ENCODE data around the gene PTPRN2. TPM values are rescaled to one million over a fixed set of nuclear protein-coding genes. Genes with fewer than 3 reads are reported as not detected.
"Not testable (repeated sequence)": the region's sequence is repeated elsewhere in the genome, so short reads cannot be mapped to it uniquely, and the experiment has no call there.

The PTPRN2 gene
- total RNA-seq, 1 donor from 2014 or later: 1.2 TPM

GRCh38 chr7:158516524-158516923 lies 71.1 kb downstream of the PTPRN2 start:
- no peak for DNase-seq (ENCODE audit: low read depth)

- no peak for DNase-seq (ENCODE audit: low read depth)
Observed at GRCh38 chr7:158512869-158513268, 74.8 kb downstream of the PTPRN2 start.

- no peak for DNase-seq (ENCODE audit: low read depth)
Observed at GRCh38 chr7:158512042-158512441, 75.6 kb downstream of the PTPRN2 start.

- no peak for DNase-seq (ENCODE audit: low read depth)
Observed at GRCh38 chr7:158508802-158509385, 78.7 kb downstream of the PTPRN2 start.

- not testable (repeated sequence) for DNase-seq (ENCODE audit: low read depth)
Observed at GRCh38 chr7:158508321-158508720, 79.3 kb downstream of the PTPRN2 start.

GRCh38 chr7:158507917-158508316 lies 79.7 kb downstream of the PTPRN2 start:
- DNase-seq (ENCODE audit: low read depth): no peak

- DNase-seq (ENCODE audit: low read depth): not testable (repeated sequence)
Observed at GRCh38 chr7:158507175-158507574, 80.4 kb downstream of the PTPRN2 start.

GRCh38 chr7:158506626-158507025 lies 81.0 kb downstream of the PTPRN2 start:
- DNase-seq (ENCODE audit: low read depth): no peak

- DNase-seq (ENCODE audit: low read depth): no peak
Observed at GRCh38 chr7:158505683-158506082, 81.9 kb downstream of the PTPRN2 start.

GRCh38 chr7:158502068-158502750 lies 85.4 kb downstream of the PTPRN2 start:
- DNase-seq (ENCODE audit: low read depth): no peak

GRCh38 chr7:158501393-158502067 lies 86.1 kb downstream of the PTPRN2 start:
- DNase-seq (ENCODE audit: low read depth): no peak

- no peak for DNase-seq (ENCODE audit: low read depth)
Observed at GRCh38 chr7:158500651-158501052, 87.0 kb downstream of the PTPRN2 start.

GRCh38 chr7:158499082-158499455 lies 88.6 kb downstream of the PTPRN2 start:
- no peak for DNase-seq (ENCODE audit: low read depth)

- DNase-seq (ENCODE audit: low read depth): no peak
Observed at GRCh38 chr7:158498443-158499081, 89.1 kb downstream of the PTPRN2 start.

- no peak for DNase-seq (ENCODE audit: low read depth)
Observed at GRCh38 chr7:158497627-158498026, 90.0 kb downstream of the PTPRN2 start.

- DNase-seq (ENCODE audit: low read depth): no peak
Observed at GRCh38 chr7:158495786-158496185, 91.8 kb downstream of the PTPRN2 start.

GRCh38 chr7:158495216-158495615 lies 92.4 kb downstream of the PTPRN2 start:
- DNase-seq (ENCODE audit: low read depth): no peak

GRCh38 chr7:158494643-158495042 lies 93.0 kb downstream of the PTPRN2 start:
- DNase-seq (ENCODE audit: low read depth): no peak

GRCh38 chr7:158494162-158494586 lies 93.4 kb downstream of the PTPRN2 start:
- no peak for DNase-seq (ENCODE audit: low read depth)

- DNase-seq (ENCODE audit: low read depth): no peak
Observed at GRCh38 chr7:158492367-158492764, 95.3 kb downstream of the PTPRN2 start.

GRCh38 chr7:158491094-158491493 lies 96.5 kb downstream of the PTPRN2 start:
- DNase-seq (ENCODE audit: low read depth): no peak

- DNase-seq (ENCODE audit: low read depth): no peak
Observed at GRCh38 chr7:158490171-158490782, 97.3 kb downstream of the PTPRN2 start.
